SHP77 (cell line): ENCODE results near the gene CAMTA1.

Source experiments
- DNase-seq, 2 experiments: peaks; one replicate each; lab custom pipeline; 2025; lab: John Stamatoyannopoulos, UW

The CAMTA1 gene

GRCh38 chr1:7656557-7657215 is 871.4 kb downstream of the CAMTA1 start:
- DNase-seq: no peak

GRCh38 chr1:7657287-7658016 is 872.2 kb downstream of the CAMTA1 start:
- no peak for DNase-seq

DNA sequence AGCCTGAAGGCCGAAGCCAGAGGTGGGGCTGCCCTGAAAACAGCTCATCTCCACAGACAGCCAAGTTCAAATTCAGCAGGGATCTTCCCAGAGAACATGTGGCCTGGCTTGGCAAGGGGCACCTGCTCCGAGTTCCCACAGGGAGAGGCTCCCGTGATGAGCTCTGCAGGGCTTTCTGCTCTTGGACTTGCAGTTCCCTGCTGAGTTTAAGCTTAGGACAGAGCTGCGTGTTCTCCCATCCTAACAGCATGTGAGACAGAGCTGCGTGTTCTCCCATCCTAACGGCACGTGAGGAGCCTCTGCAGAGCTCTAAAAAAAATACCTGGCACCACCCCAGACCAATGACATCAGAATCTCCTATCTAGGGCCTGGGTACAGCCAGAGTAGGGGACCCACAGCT is 872.8 kb downstream of the CAMTA1 start:
- no peak for DNase-seq

DNA sequence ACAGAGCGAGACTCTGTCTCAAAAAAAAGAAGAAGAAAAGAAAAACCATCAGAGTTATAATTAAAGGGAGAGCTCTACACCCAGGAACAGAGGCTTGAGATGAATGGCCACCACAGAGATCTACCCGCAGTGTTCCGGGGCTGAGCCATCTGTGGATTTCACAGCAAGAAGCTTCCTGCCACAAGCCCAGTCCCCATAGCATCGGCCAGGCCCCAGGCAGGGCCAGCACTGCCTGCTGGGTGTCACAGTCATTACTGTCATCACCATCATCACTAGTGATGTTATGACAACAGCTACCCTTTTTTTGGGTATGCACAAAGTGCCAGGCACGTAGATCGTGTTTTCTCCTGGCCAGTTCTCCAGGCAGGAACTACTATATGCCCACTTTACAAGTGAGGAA is 874.3 kb downstream of the CAMTA1 start:
- no peak for DNase-seq

- no peak for DNase-seq
Measured at GRCh38 chr1:7663451-7664146, 878.3 kb downstream of the CAMTA1 start.

GRCh38 chr1:7664147-7664892 is 879.1 kb downstream of the CAMTA1 start:
- no peak for DNase-seq

- no peak for DNase-seq
Measured at GRCh38 chr1:7664893-7665250, 879.6 kb downstream of the CAMTA1 start.

DNA sequence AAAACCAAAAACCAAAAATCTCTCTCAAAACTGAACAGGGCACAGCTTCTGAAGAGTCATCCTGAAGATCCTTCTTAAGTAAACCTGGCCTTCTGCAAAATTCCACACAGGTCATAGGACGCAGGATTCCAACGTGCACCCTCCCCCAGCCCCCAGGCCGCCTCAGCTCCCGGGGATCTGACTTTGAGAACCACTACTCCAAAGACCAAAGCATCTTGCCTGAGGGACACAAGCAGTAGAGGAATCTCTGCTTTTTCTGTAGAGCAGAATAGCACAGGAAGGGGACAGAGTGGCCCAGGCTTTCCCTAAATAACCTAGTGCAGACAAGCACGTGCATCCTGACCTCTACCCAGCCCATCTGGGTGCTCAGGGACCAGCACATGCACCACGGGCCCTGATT is 881.0 kb downstream of the CAMTA1 start:
- no peak for DNase-seq

- DNase-seq: no peak
Measured at GRCh38 chr1:7667159-7667558, 881.9 kb downstream of the CAMTA1 start.

DNA sequence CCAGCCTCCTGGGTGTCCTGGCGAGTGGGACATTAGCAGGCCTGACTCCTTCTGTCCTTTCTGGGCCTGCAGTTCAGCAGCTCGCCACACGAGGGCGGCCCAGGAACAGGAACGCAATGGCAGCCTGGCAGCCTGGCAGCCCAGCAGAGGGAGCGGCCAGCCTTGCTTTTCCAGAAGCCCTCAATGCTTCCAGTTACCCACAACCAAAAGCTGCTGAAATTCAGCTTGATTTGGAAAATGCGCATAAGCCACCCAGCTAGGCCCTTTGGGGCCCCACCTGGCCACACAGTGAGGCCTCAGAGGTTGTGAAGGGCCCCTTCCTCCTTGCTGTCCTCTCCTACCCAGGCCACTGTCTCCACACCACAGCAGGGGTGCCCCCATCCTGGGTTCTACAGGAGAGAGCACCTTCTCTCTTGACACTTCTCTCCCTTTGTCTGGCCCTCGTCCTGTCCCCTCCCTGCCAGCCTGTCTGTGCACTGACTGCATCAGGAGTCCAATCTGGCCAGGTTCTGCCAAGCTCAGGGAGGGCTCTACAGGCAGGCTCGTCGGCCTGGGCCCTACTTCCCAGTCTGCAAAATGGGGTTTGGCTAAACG is 882.5 kb downstream of the CAMTA1 start:
- peak; percentile 63 to 75 for DNase-seq

- peak; percentile 42 to 57 for DNase-seq
Measured at GRCh38 chr1:7669559-7670311, 884.5 kb downstream of the CAMTA1 start.

DNA sequence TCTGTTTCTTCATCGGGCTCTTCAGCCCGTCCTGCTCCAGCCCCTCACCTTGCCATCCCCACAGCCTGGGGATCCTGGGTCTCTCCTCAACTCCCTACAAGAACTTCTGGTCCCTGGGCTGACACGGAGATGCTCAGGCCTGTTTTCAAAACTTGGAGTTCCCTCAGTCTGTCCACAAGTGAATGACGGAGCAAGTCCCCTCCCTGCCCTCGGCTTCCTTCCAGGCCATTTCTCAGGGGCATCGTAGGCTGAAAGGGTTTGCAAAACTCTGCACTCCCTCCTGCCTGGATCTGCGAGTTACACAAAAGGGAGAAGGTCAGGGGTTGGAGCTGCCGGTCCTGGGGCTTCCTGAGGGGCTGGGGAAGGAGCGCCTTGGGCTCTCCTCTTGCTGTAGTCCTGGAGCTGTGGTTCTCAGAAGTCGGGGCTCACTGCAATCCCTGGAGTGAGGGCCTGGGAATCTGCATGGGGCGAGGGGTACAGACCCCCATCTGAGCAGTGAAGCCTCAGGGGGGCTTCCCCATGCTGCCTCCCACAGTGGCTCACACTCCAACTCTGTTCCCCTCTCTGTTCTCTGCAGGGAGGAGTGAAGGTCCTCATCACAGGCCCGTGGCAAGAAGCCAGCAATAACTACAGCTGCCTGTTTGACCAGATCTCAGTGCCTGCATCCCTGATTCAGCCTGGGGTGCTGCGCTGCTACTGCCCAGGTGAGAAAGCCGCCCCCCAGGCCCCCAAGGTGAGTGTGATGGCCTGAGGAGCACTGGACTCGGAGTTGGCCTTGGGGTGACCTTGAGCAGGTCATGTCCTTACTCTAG is 885.3 kb downstream of the CAMTA1 start:
- no peak for DNase-seq

DNA sequence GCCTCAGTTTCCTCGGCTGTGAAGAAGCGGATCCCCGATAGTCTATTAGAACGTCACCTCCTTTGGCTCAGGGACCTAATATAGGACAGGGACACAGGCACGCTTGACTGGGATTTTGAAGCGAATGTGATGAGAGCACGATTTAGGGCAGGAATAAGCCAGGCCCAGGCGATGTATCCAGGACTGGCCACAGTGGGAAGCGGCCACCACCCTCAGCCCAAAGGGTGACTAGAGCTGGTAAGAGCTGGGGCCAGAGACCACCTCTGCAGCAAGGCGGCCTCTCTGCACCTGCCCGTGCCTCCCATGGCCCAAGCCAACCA is 885.9 kb downstream of the CAMTA1 start:
- DNase-seq: no peak

DNA sequence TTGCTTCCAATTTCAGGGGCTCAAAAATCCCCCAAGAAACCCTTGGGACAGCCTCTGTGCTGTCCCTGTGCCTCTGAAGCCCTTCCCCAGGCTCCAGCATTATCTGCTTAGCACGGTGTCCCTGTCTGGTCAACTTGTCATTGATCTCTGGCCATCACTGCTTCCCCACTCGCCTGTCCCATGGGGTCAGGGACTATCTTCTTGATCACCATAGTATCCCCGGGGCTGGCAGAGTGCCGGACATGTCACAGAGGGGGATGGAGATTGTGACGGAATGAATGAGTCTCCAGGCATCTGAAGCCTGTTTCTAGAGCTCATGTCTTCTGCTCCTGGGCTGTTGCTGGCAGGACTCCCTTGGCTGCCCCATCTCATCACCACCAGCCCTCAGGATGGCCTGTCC is 886.4 kb downstream of the CAMTA1 start:
- no peak for DNase-seq

- no peak for DNase-seq
Measured at GRCh38 chr1:7672864-7673263, 887.6 kb downstream of the CAMTA1 start.

DNA sequence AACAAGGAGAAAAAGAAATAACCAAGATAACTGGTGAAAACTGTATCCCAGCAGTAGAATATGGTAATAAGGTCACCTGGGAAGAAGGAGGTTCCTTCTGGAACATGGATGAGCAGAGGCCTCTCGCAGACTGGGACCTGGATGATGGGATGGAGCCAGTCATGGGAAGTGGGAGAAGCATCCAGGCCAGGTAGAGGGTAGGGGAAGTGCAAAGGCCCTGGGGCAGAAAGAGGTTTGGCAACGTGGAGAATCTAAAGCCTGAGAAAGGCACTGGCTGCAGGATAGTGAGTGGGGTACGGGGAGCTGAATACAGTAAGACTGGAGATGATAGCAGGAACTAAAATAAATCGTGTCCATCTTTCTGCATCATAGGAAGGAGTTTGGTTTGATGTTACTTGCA is 889.7 kb downstream of the CAMTA1 start:
- DNase-seq: no peak

- DNase-seq: no peak
Measured at GRCh38 chr1:7675431-7676273, 890.4 kb downstream of the CAMTA1 start.

- no peak for DNase-seq
Measured at GRCh38 chr1:7676274-7676945, 891.2 kb downstream of the CAMTA1 start.

GRCh38 chr1:7677111-7677510 is 891.9 kb downstream of the CAMTA1 start:
- DNase-seq: no peak
